Measurements from ENCODE around the gene ITIH3. TPM values are rescaled to one million over a fixed set of nuclear protein-coding genes. Genes with fewer than 3 reads are reported as not detected.
"Not testable (repeated sequence)": the region's sequence is repeated elsewhere in the genome, so short reads cannot be mapped to it uniquely, and the experiment has no call there.

ITIH3 gene
- total and polyA plus RNA-seq, 9 donors, result 0.35 to 2.9 (median 1.2) TPM

GRCh38 chr3:52771702-52772101 is 22.9 kb upstream of the ITIH3 start:
- 90% methylated on average over 4 of the region's 10 CpGs for WGBS (ENCODE audit: insufficient coverage)
- H3K27ac ChIP-seq (ENCODE audit: low read length), result no peak overlapping the region
- no peak for DNase-seq
- H3K27me3 ChIP-seq (ENCODE audit: control insufficient read depth, insufficient read depth, low read length), result no peaks in the 10 kb centered on the region
- H3K9me3 ChIP-seq (replicated peaks; ENCODE audit: control insufficient read depth, low read depth, low read length), result no peaks in the 10 kb centered on the region
- peaks cover 2% of the 10 kb centered on the region for H3K36me3 ChIP-seq (ENCODE audit: control insufficient read depth, insufficient read depth, low read length)
- H3K4me1 ChIP-seq (ENCODE audit: control insufficient read depth, insufficient read depth, low read length), result peaks cover 8% of the 10 kb centered on the region
- no peak overlapping the region for H3K4me3 ChIP-seq (ENCODE audit: low read length)

GRCh38 chr3:52773361-52774065 is 21.1 kb upstream of the ITIH3 start:
- Histone ChIP-seq H3K27ac (ENCODE audit: low read length) (no peak overlapping the region), H3K27me3 (ENCODE audit: control insufficient read depth, insufficient read depth, low read length) (no peaks in the 10 kb centered on the region), H3K4me1 (ENCODE audit: control insufficient read depth, insufficient read depth, low read length) (peaks cover 8% of the 10 kb centered on the region), H3K4me3 (ENCODE audit: low read length) (no peak overlapping the region), H3K9me3 (replicated peaks; ENCODE audit: control insufficient read depth, low read depth, low read length) (no peaks in the 10 kb centered on the region), H3K36me3 (ENCODE audit: control insufficient read depth, insufficient read depth, low read length) (no peaks in the 10 kb centered on the region)
- 96% methylated on average over 4 of the region's 13 CpGs for WGBS (ENCODE audit: insufficient coverage)
- no peak for DNase-seq

GRCh38 chr3:52774066-52774713 is 20.4 kb upstream of the ITIH3 start:
- 71% methylated on average over 6 of the region's 8 CpGs for WGBS (ENCODE audit: insufficient coverage)
- no peak overlapping the region for H3K4me3 ChIP-seq (ENCODE audit: low read length)
- H3K4me1 ChIP-seq (ENCODE audit: control insufficient read depth, insufficient read depth, low read length), result peaks cover 8% of the 10 kb centered on the region
- H3K9me3 ChIP-seq (replicated peaks; ENCODE audit: control insufficient read depth, low read depth, low read length), result no peaks in the 10 kb centered on the region
- H3K36me3 ChIP-seq (ENCODE audit: control insufficient read depth, insufficient read depth, low read length), result no peaks in the 10 kb centered on the region
- DNase-seq, result no peak
- no peaks in the 10 kb centered on the region for H3K27me3 ChIP-seq (ENCODE audit: control insufficient read depth, insufficient read depth, low read length)
- H3K27ac ChIP-seq (ENCODE audit: low read length), result no peak overlapping the region

GRCh38 chr3:52774901-52775864 is 19.4 kb upstream of the ITIH3 start:
- peaks cover 4% of the 10 kb centered on the region for H3K4me1 ChIP-seq (ENCODE audit: control insufficient read depth, insufficient read depth, low read length)

GRCh38 chr3:52775877-52776276 is 18.7 kb upstream of the ITIH3 start:
- Histone ChIP-seq H3K36me3 (ENCODE audit: control insufficient read depth, insufficient read depth, low read length) (no peaks in the 10 kb centered on the region), H3K4me1 (ENCODE audit: control insufficient read depth, insufficient read depth, low read length) (peaks cover 4% of the 10 kb centered on the region), H3K27me3 (ENCODE audit: control insufficient read depth, insufficient read depth, low read length) (no peaks in the 10 kb centered on the region), H3K27ac (ENCODE audit: low read length) (no peak overlapping the region), H3K4me3 (ENCODE audit: low read length) (no peak overlapping the region), H3K9me3 (replicated peaks; ENCODE audit: control insufficient read depth, low read depth, low read length) (no peaks in the 10 kb centered on the region)
- 54% methylated on average over 2 of the region's 8 CpGs for WGBS (ENCODE audit: insufficient coverage)
- no peak for DNase-seq

More at GRCh38 chr3:52774901-52775864, 19.4 kb upstream of the ITIH3 start:
- peak; percentile 17 for DNase-seq
- H3K36me3 ChIP-seq (ENCODE audit: control insufficient read depth, insufficient read depth, low read length), result no peaks in the 10 kb centered on the region
- no peaks in the 10 kb centered on the region for H3K9me3 ChIP-seq (replicated peaks; ENCODE audit: control insufficient read depth, low read depth, low read length)
- 39% methylated on average over 5 of the region's 6 CpGs for WGBS (ENCODE audit: insufficient coverage)
- no peak overlapping the region for H3K27ac ChIP-seq (ENCODE audit: low read length)
- H3K27me3 ChIP-seq (ENCODE audit: control insufficient read depth, insufficient read depth, low read length), result no peaks in the 10 kb centered on the region
- H3K4me3 ChIP-seq (ENCODE audit: low read length), result no peak overlapping the region

GRCh38 chr3:52776486-52776885 is 18.1 kb upstream of the ITIH3 start:
- WGBS (ENCODE audit: insufficient coverage), result no CpG with 5 or more reads among the region's 6 CpGs
- not testable (repeated sequence) for H3K9me3 ChIP-seq (replicated peaks; ENCODE audit: control insufficient read depth, low read depth, low read length); DNase-seq; H3K27ac ChIP-seq (ENCODE audit: low read length); H3K27me3 ChIP-seq (ENCODE audit: control insufficient read depth, insufficient read depth, low read length); H3K36me3 ChIP-seq (ENCODE audit: control insufficient read depth, insufficient read depth, low read length); H3K4me3 ChIP-seq (ENCODE audit: low read length); H3K4me1 ChIP-seq (ENCODE audit: control insufficient read depth, insufficient read depth, low read length)

GRCh38 chr3:52777127-52777958 is 17.3 kb upstream of the ITIH3 start, which contains the start of gene ITIH1:
TSS of gene ITIH1 (plus strand) at chr3:52777599. CDS start at chr3:52777616, 17 bp downstream.
- Histone ChIP-seq H3K27ac (ENCODE audit: low read length) (no peak within 1 kb of the TSS), H3K36me3 (ENCODE audit: control insufficient read depth, insufficient read depth, low read length) (no peaks in the 10 kb centered on the region), H3K4me1 (ENCODE audit: control insufficient read depth, insufficient read depth, low read length) (no peaks in the 10 kb centered on the region), H3K27me3 (ENCODE audit: control insufficient read depth, insufficient read depth, low read length) (peaks cover 4% of the 10 kb centered on the region), H3K9me3 (replicated peaks; ENCODE audit: control insufficient read depth, low read depth, low read length) (no peaks in the 10 kb centered on the region), H3K4me3 (ENCODE audit: low read length) (no peak within 1 kb of the TSS)
- no peak for DNase-seq
- 84% methylated on average over 8 of the region's 12 CpGs for WGBS (ENCODE audit: insufficient coverage)

GRCh38 chr3:52777959-52778805 is 16.4 kb upstream of the ITIH3 start:
- 64% methylated on average over 16 of the region's 17 CpGs for WGBS (ENCODE audit: insufficient coverage)
- Histone ChIP-seq H3K4me3 (ENCODE audit: low read length) (no peak overlapping the region), H3K9me3 (replicated peaks; ENCODE audit: control insufficient read depth, low read depth, low read length) (no peaks in the 10 kb centered on the region), H3K36me3 (ENCODE audit: control insufficient read depth, insufficient read depth, low read length) (no peaks in the 10 kb centered on the region), H3K27me3 (ENCODE audit: control insufficient read depth, insufficient read depth, low read length) (peaks cover 8% of the 10 kb centered on the region), H3K4me1 (ENCODE audit: control insufficient read depth, insufficient read depth, low read length) (no peaks in the 10 kb centered on the region), H3K27ac (ENCODE audit: low read length) (no peak overlapping the region)
- no peak for DNase-seq
